ENCODE results near the gene KRAS.

- TF ChIP-seq CTCF (optimal IDR thresholded peaks at IDR 0.05 in 1 of 3, IDR thresholded peaks at IDR 0.05 in 1 of 3, conservative IDR thresholded peaks at IDR 0.05 in 1 of 3; ENCODE audit: extremely low read depth in 1 of 3, insufficient read depth in 2 of 3, low read length in 3 of 3), result no peak
- TF ChIP-seq EZH2 (IDR thresholded peaks at IDR 0.05; ENCODE audit: low read length), result no peak
Measured at GRCh38 chr12:25236190-25236589, 14.5 kb downstream of the KRAS start.
